H1 (cell line): Measurements from ENCODE around the gene LAIR1.

ENCODE experiments used
- BACH1 ChIP-seq: IDR thresholded peaks from 2 replicates; pipeline ENCODE4 v1.6.1; 2012; ENCODE audit warnings: low read length, improper control_type of control experiment
- EGR1 ChIP-seq: IDR thresholded peaks from 2 replicates; pipeline ENCODE4 v1.6.1; 2011; ENCODE audit warnings: low read depth, low read length, borderline replicate concordance
- EZH2 ChIP-seq: fragments of 200-600 bp; sonication (generic); IDR thresholded peaks from 2 replicates; pipeline ENCODE4 v1.7.1; 2012; ENCODE audit warnings: low read depth, mild to moderate bottlenecking, moderate library complexity, low read length, inconsistent platforms; ENCODE audit not compliant: severe bottlenecking
- JUND ChIP-seq: IDR thresholded peaks from 2 replicates; pipeline ENCODE4 v1.6.1; 2011; ENCODE audit warnings: mild to moderate bottlenecking, improper control_type of control experiment, low read length
- POLR2A ChIP-seq, 2 experiments: IDR thresholded peaks; 1 replicate in 1 of 2; 2 replicates in 1 of 2; pipeline ENCODE4 v1.6.1; 2011; ENCODE audit warnings: low read depth in 2 of 2, low read length in 2 of 2, mild to moderate bottlenecking in 2 of 2; ENCODE audit errors: control extremely low read depth in 1 of 2
- POLR2AphosphoS5 ChIP-seq: IDR thresholded peaks from 2 replicates; pipeline ENCODE4 v1.6.1; 2011; ENCODE audit warnings: low read depth, low read length
- SP4 ChIP-seq: IDR thresholded peaks from 2 replicates; pipeline ENCODE4 v1.6.1; 2012; ENCODE audit warnings: low read length, inconsistent platforms
- SUZ12 ChIP-seq: fragments of 200-600 bp; sonication (generic); IDR thresholded peaks from 2 replicates; pipeline ENCODE4 v1.6.1; 2012; ENCODE audit warnings: mild to moderate bottlenecking, inconsistent platforms, low read length, moderate library complexity, mixed read lengths
- YY1 ChIP-seq: IDR thresholded peaks from 2 replicates; pipeline ENCODE4 v1.6.1; 2011; ENCODE audit warnings: low read depth, mild to moderate bottlenecking, low read length
- TF ChIP-seq, protein P1 (sequence below), 3 experiments: IDR thresholded peaks; 1 replicate in 2 of 3; 2 replicates in 1 of 3; pipeline versions ENCODE4 v1.5.1 to v1.6.1; 2011; ENCODE audit warnings: low read length in 3 of 3, mild to moderate bottlenecking in 3 of 3, inconsistent platforms in 2 of 3, low read depth in 1 of 3, moderate library complexity in 1 of 3; ENCODE audit not compliant: insufficient read depth in 1 of 3; ENCODE audit errors: control extremely low read depth in 1 of 3

GRCh38 chr19:54393381-54393780 is 28.6 kb upstream of the LAIR1 start:
- TF ChIP-seq EGR1 = no peak
- no peak for TF ChIP-seq JUND
- TF ChIP-seq SUZ12 = no peak
- TF ChIP-seq, protein P1, sequence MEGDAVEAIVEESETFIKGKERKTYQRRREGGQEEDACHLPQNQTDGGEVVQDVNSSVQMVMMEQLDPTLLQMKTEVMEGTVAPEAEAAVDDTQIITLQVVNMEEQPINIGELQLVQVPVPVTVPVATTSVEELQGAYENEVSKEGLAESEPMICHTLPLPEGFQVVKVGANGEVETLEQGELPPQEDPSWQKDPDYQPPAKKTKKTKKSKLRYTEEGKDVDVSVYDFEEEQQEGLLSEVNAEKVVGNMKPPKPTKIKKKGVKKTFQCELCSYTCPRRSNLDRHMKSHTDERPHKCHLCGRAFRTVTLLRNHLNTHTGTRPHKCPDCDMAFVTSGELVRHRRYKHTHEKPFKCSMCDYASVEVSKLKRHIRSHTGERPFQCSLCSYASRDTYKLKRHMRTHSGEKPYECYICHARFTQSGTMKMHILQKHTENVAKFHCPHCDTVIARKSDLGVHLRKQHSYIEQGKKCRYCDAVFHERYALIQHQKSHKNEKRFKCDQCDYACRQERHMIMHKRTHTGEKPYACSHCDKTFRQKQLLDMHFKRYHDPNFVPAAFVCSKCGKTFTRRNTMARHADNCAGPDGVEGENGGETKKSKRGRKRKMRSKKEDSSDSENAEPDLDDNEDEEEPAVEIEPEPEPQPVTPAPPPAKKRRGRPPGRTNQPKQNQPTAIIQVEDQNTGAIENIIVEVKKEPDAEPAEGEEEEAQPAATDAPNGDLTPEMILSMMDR (IDR thresholded peaks at IDR 0.05; ENCODE audit: control extremely low read depth in 1 of 3, insufficient read depth in 1 of 3, low read depth in 1 of 3, low read length in 3 of 3) = no peak
- no peak for TF ChIP-seq EZH2
- TF ChIP-seq POLR2AphosphoS5 = no peak
- no peak for TF ChIP-seq POLR2A (IDR thresholded peaks at IDR 0.05; ENCODE audit: control extremely low read depth in 1 of 2, low read depth in 2 of 2, low read length in 2 of 2)
- no peak for TF ChIP-seq BACH1
- TF ChIP-seq SP4 = no peak
- no peak for TF ChIP-seq YY1
